K562 (cell line): Measurements from ENCODE around the gene OGFR. TPM values are rescaled to one million over a fixed set of nuclear protein-coding genes. Genes with fewer than 3 reads are reported as not detected.
A peak's percentile ranks its signal among the peaks of the same experiment; 100 is the strongest.

Experiments
- ATAC-seq: fragments of 200-7000 bp; cut with Tn5 transposase; 3 replicates; pipeline ENCODE4 v1.9.1; 2020; ENCODE audit warnings: moderate library complexity
- BruUV-seq: library from RNA; stranded (reverse); fragments of 400-500 nt; replicated peaks from 2 replicates; lab custom pipeline; 2021; lab: Mats Ljungman, UMichigan
- CTCF ChIA-PET: fragments of 300-600 bp; formaldehyde crosslinking; extraction: SDS; loops from one replicate; lab custom pipeline; 2021; ENCODE audit warnings: low intra/inter-chr PET ratio; lab: Yijun Ruan, JAX
- POLR2A ChIA-PET: fragments of 300-600, 350-650 bp; sonication (Branson Sonifier 250); formaldehyde crosslinking; extraction: SDS; loops from one replicate; lab custom pipeline; 2021; ENCODE audit warnings: antibody characterized with exemption, inconsistent platforms; lab: Yijun Ruan, JAX
- DNase-seq, 4 experiments: peaks; one replicate each; pipeline versions ENCODE4 v3.0.0 to v3.0.0-alpha.2; 2011 to 2018; ENCODE audit warnings: low spot score in 3 of 4, mixed read lengths in 3 of 4; ENCODE audit errors: extremely low read depth in 1 of 4
- FAIRE-seq: peaks from 2 replicates; lab custom pipeline; 2011; peaks lifted over from hg19 to GRCh38; lab: Jason Lieb, UNC
- H2AFZ ChIP-seq: 2 replicates; pipeline ENCODE4 v1.6.0; 2011; ENCODE audit warnings: low read depth, low read length, control low read depth, inconsistent platforms
- H3K27ac ChIP-seq: fragments of 200-600 bp; 3 replicates; pipeline ENCODE4 v1.8.0; 2011; ENCODE audit warnings: low read depth, mild to moderate bottlenecking, control low read depth, inconsistent platforms, low read length, moderate library complexity, mixed read lengths; ENCODE audit errors: extremely low read depth
- H3K27me3 ChIP-seq, 2 experiments: fragments of 300-600 bp in 1 of 2; 2 replicates in 1 of 2; 3 replicates in 1 of 2; pipeline versions ENCODE4 v1.6.0 to v1.8.0; 2011; ENCODE audit warnings: inconsistent platforms in 2 of 2, low read length in 2 of 2, mild to moderate bottlenecking in 1 of 2, mixed read lengths in 1 of 2, moderate library complexity in 1 of 2; ENCODE audit not compliant: control insufficient read depth in 2 of 2, insufficient read depth in 2 of 2
- H3K36me3 ChIP-seq: fragments of 300-600 bp; 3 replicates; pipeline ENCODE4 v1.8.0; 2011; ENCODE audit warnings: mild to moderate bottlenecking, low read length, inconsistent platforms; ENCODE audit not compliant: control insufficient read depth, insufficient read depth
- H3K4me1 ChIP-seq, 2 experiments: fragments of 200-600 bp in 1 of 2; replicated peaks in 1 of 2; 2 replicates in 1 of 2; 3 replicates in 1 of 2; pipeline versions ENCODE4 v1.5.1 to v1.8.0; 2011; ENCODE audit warnings: inconsistent platforms in 2 of 2, low read length in 2 of 2, mild to moderate bottlenecking in 1 of 2, mixed read lengths in 1 of 2, moderate library complexity in 1 of 2; ENCODE audit not compliant: control insufficient read depth in 2 of 2, insufficient read depth in 2 of 2
- H3K4me2 ChIP-seq: 2 replicates; pipeline ENCODE4 v1.6.1; 2011; ENCODE audit warnings: low read length, control low read depth, inconsistent platforms, mixed read lengths; ENCODE audit not compliant: insufficient read depth
- H3K4me3 ChIP-seq: fragments of 200-600 bp; sonication (generic), shearing (Covaris generic); 2 replicates; pipeline ENCODE4 v1.5.1; 2016; ENCODE audit warnings: control low read depth, inconsistent platforms
- H3K79me2 ChIP-seq: fragments of 200-600 bp; 3 replicates; pipeline ENCODE4 v1.8.0; 2011; ENCODE audit warnings: low read length, inconsistent platforms; ENCODE audit not compliant: control insufficient read depth, insufficient read depth
- H3K9ac ChIP-seq, 2 experiments: 2 replicates each; pipeline versions ENCODE4 v1.6.0 to v1.6.1; 2011; ENCODE audit warnings: low read depth in 2 of 2, low read length in 2 of 2, control low read depth in 1 of 2, inconsistent platforms in 1 of 2, mild to moderate bottlenecking in 1 of 2, mixed read lengths in 1 of 2; ENCODE audit not compliant: insufficient read depth in 1 of 2
- H3K9me1 ChIP-seq: one replicate; pipeline ENCODE4 v1.6.0; 2011; ENCODE audit warnings: inconsistent platforms, mild to moderate bottlenecking, low read length, moderate library complexity; ENCODE audit not compliant: control insufficient read depth, insufficient read depth
- H3K9me3 ChIP-seq: replicated peaks from 2 replicates; pipeline ENCODE4 v1.5.1; 2011; ENCODE audit warnings: low read depth, low read length, inconsistent platforms; ENCODE audit not compliant: control insufficient read depth, insufficient read depth
- H4K20me1 ChIP-seq: replicated peaks from 2 replicates; pipeline ENCODE4 v1.6.1; 2011; ENCODE audit warnings: low read length, inconsistent platforms, mixed read lengths; ENCODE audit not compliant: control insufficient read depth, insufficient read depth
- ATF1 ChIP-seq, 2 experiments: fragments of 450-650 bp in 1 of 2; IDR thresholded peaks; 2 replicates each; pipeline ENCODE4 v1.6.1; 2016; ENCODE audit warnings: missing compliant biosample characterization in 1 of 2, missing genetic modification characterization in 1 of 2
- CBX8 ChIP-seq: fragments of 200-600 bp; sonication (generic); IDR thresholded peaks from 2 replicates; pipeline ENCODE4 v1.6.1; 2012; ENCODE audit warnings: borderline replicate concordance, mixed run types, low read depth, mild to moderate bottlenecking, moderate library complexity, mixed read lengths, low read length, control low read depth, inconsistent platforms; ENCODE audit not compliant: poor library complexity, severe bottlenecking; ENCODE audit errors: extremely low read depth
- ELF1 ChIP-seq: fragments of 200-800 bp; sonication (Bioruptor generic); IDR thresholded peaks from 2 replicates; pipeline ENCODE4 v1.6.1; 2016; ENCODE audit warnings: missing genetic modification characterization, missing compliant biosample characterization
- ELF4 ChIP-seq: fragments of 450-650 bp; formaldehyde crosslinking; IDR thresholded peaks from 2 replicates; pipeline ENCODE4 v1.4.0; 2022; ENCODE audit warnings: missing genetic modification characterization
- HDGF ChIP-seq: fragments of 450-650 bp; IDR thresholded peaks from 2 replicates; pipeline ENCODE4 v1.6.1; 2016
- JUND ChIP-seq, 2 experiments: IDR thresholded peaks; 2 replicates in 1 of 2; 3 replicates in 1 of 2; pipeline ENCODE4 v1.6.1; 2011; ENCODE audit warnings: borderline replicate concordance in 2 of 2, low read depth in 2 of 2, low read length in 2 of 2, improper control_type of control experiment in 1 of 2, missing biosample characterization in 1 of 2, missing genetic modification characterization in 1 of 2, missing genetic modification reagents in 1 of 2
- MTA3 ChIP-seq: fragments of 450-650 bp; formaldehyde crosslinking; IDR thresholded peaks from 2 replicates; pipeline ENCODE4 v1.6.1; 2017; ENCODE audit warnings: mild to moderate bottlenecking, borderline replicate concordance
- NFXL1 ChIP-seq: fragments of 450-650 bp; formaldehyde crosslinking; IDR thresholded peaks from 2 replicates; pipeline ENCODE4 v1.4.0; 2021; ENCODE audit warnings: mild to moderate bottlenecking
- SRSF1 ChIP-seq: fragments of 200-400 bp; formaldehyde crosslinking; IDR thresholded peaks from 2 replicates; pipeline ENCODE4 v1.6.1; 2017; ENCODE audit warnings: mild to moderate bottlenecking, low read depth, low read length, moderate library complexity
- XRCC3 ChIP-seq: fragments of 450-650 bp; IDR thresholded peaks from 2 replicates; pipeline ENCODE4 v1.6.1; 2017; ENCODE audit warnings: mild to moderate bottlenecking, moderate library complexity
- ZNF140 ChIP-seq: fragments of 250-450 bp; sonication (Bioruptor Pico); IDR thresholded peaks from 2 replicates; pipeline ENCODE4 v1.8.0; 2021; ENCODE audit warnings: moderate library complexity, mild to moderate bottlenecking, inconsistent platforms
- ZNF318 ChIP-seq, 2 experiments: fragments of 450-650 bp; IDR thresholded peaks; 2 replicates each; pipeline ENCODE4 v1.6.1; 2016; ENCODE audit warnings: mild to moderate bottlenecking in 2 of 2, borderline replicate concordance in 1 of 2, low read depth in 1 of 2, moderate library complexity in 1 of 2
- ZNF695 ChIP-seq: fragments of 450-650 bp; formaldehyde crosslinking; IDR thresholded peaks from 2 replicates; pipeline ENCODE4 v1.4.0; 2020; ENCODE audit warnings: mild to moderate bottlenecking, moderate library complexity
- WGBS: fragments of 100-300 bp; shearing (Covaris generic); methylation state at CpG from one replicate; pipeline ENCODE4 v1.1.6; 2016; ENCODE audit warnings: low coverage, mixed read lengths; ENCODE audit not compliant: insufficient coverage; ENCODE audit errors: missing lambda C conversion rate; 5-methylcytosine and 5-hydroxymethylcytosine counted together
- in situ Hi-C: fragments of 300-500 bp; cut with MboI; formaldehyde crosslinking; loops from 4 replicates; pipeline ENCODE4 v1.15.0; 2018; ENCODE audit warnings: inconsistent platforms, mixed read lengths
- intact Hi-C: fragments of 100-400 bp; cut with micrococcal nuclease; formaldehyde crosslinking; loops from 2 replicates; pipeline ENCODE4 v1.14.2; 2022
- polyA plus RNA-seq, 8 experiments: library from polyadenylated mRNA; depleted of rRNA in 4 of 8; stranded (reverse) in 5 of 8; unstranded in 3 of 8; fragments of >200 nt; fragmentation: Nextera tagmentation in 2 of 8; fragmentation: Illumina TruSeq in 1 of 8; extraction: Ambion mirVana in 2 of 8; extraction: Trizol in 1 of 8; gene quantifications; 2 replicates each; pipeline versions ENCODE4 v1.2.1 to v1.2.3, GENCODE V29; 2011 to 2014; ENCODE audit warnings: inconsistent platforms in 1 of 8, missing spikeins in 1 of 8
- total RNA-seq, 7 experiments: library from RNA; depleted of rRNA in 6 of 7; stranded (reverse); fragments of >200 nt in 6 of 7; fragmentation: Illumina TruSeq in 2 of 7; extraction: Trizol in 2 of 7; gene quantifications; 2 replicates each; pipeline versions ENCODE4 v1.2.1 to v1.2.3, GENCODE V29; 2011 to 2021; ENCODE audit warnings: low replicate concordance in 1 of 7

OGFR gene
- total and polyA plus RNA-seq, 9 of the 15 experiments (the other 6 are each of a cell fraction or from before 2014, with no cell fraction given): 0.39 to 56.3 (median 17.5) TPM

DNA sequence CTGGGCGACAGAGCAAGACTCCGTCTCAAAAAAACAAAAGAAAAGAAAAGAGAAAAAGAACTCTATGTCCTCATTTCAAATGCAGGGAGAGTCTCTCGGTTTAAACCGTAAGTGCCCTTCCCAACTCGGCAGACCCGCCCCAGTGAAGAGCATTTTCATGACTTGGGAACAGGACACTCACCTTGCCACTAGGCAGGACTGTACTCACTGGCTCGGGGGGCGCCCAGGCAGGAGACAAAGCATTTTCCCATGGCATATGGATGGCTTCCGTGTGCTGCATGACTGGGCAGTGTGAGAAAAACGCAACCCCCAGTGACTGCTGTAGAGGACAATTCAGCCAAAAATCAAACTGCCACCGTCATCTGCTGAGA lies 32.0 kb upstream of the OGFR start:
- ATAC-seq (no peak), FAIRE-seq (no peak), DNase-seq (no peak)
- ChIA-PET CTCF (no interaction called here), POLR2A (interaction anchor here (0.6 to 0.7 kb wide), 2 partner anchors 22 to 62 kb away, joined by 3 to 4 read pairs; no protein-coding TSS in a partner anchor)
- Histone ChIP-seq H3K4me1 (peaks cover 20 to 78% of the 10 kb centered on the region in 2 experiments), H3K27ac (no peak overlapping the region), H3K27me3 (peaks cover 0 to 5% of the 10 kb centered on the region in 2 experiments; a peak in 2 of 5 replicates), H3K4me3 (no peak overlapping the region), H3K79me2 (peaks cover 5% of the 10 kb centered on the region; the same call in 2 of the 3 replicates), H2AFZ (no peak overlapping the region), H4K20me1 (peaks cover 21% of the 10 kb centered on the region; the same call in 1 of the 2 replicates), H3K9me3 (no peaks in the 10 kb centered on the region), H3K36me3 (no peaks in the 10 kb centered on the region), H3K9ac (peak overlapping the region in 1 of 2 experiments; percentile 48; a peak in 1 of 4 replicates), H3K4me2 (0 out of 2 replicates have a peak overlapping the region, but pooled peaks have one; percentile 8), H3K9me1 (peaks cover 4% of the 10 kb centered on the region)
- intact Hi-C loops (no loop called here), in situ Hi-C loops (no loop called here)
- BruUV-seq: no TSS peak
- 36% methylated on average over 11 of the region's 11 CpGs for WGBS
- no peak for TF ChIP-seq ZNF140 (CRISPR knock-in tag)
- no peak for TF ChIP-seq XRCC3
- no peak for TF ChIP-seq ZNF695 (CRISPR knock-in tag)
- TF ChIP-seq ATF1 (CRISPR knock-in tag; IDR thresholded peaks at IDR 0.05): no peak
- TF ChIP-seq ATF1 (tag; IDR thresholded peaks at IDR 0.05): no peak
- TF ChIP-seq NFXL1 (CRISPR knock-in tag): no peak
- TF ChIP-seq ZNF318 (IDR thresholded peaks at IDR 0.05; ENCODE audit: borderline replicate concordance in 1 of 2, low read depth in 1 of 2): no peak
- TF ChIP-seq ELF4 (CRISPR knock-in tag): no peak
- no peak for TF ChIP-seq ELF1 (tag)
- no peak for TF ChIP-seq JUND (IDR thresholded peaks at IDR 0.05; ENCODE audit: borderline replicate concordance, low read depth, low read length)
- no peak for TF ChIP-seq JUND (tag; IDR thresholded peaks at IDR 0.05; ENCODE audit: borderline replicate concordance, low read depth, low read length)
- TF ChIP-seq HDGF: no peak
- TF ChIP-seq MTA3: no peak
- TF ChIP-seq CBX8: no peak
- no peak for TF ChIP-seq SRSF1
